Kidney (tissue), 14 donors: ENCODE data around the gene PDE10A. TPM values are rescaled to one million over a fixed set of nuclear protein-coding genes. Genes with fewer than 3 reads are reported as not detected.
A peak's percentile ranks its signal among the peaks of the same experiment; 100 is the strongest.

Experiments used
- DNase-seq, 5 donors: peaks; one replicate each; pipeline ENCODE4 v3.0.0-alpha.2; 2013 to 2020
- FAIRE-seq: peaks from 2 replicates; lab custom pipeline; 2012; peaks lifted over from hg19 to GRCh38; lab: Jason Lieb, UNC
- H3K27ac ChIP-seq, 2 donors: one replicate each; pipeline ENCODE4 v1.7.0; 2013; ENCODE audit warnings: low read depth in 2 of 2, low read length in 2 of 2, inconsistent platforms in 1 of 2
- H3K27me3 ChIP-seq: one replicate; pipeline ENCODE4 v1.7.1; 2013; ENCODE audit warnings: low read length, inconsistent platforms; ENCODE audit not compliant: control insufficient read depth, insufficient read depth
- H3K36me3 ChIP-seq, 3 donors: one replicate each; pipeline versions ENCODE4 v1.7.0 to v1.7.1; 2013; ENCODE audit warnings: low read length in 3 of 3, control low read depth in 1 of 3, inconsistent platforms in 1 of 3; ENCODE audit not compliant: insufficient read depth in 3 of 3, control insufficient read depth in 2 of 3
- H3K4me1 ChIP-seq, 3 donors: one replicate each; pipeline versions ENCODE4 v1.7.0 to v1.7.1; 2013; ENCODE audit warnings: low read length in 3 of 3, inconsistent platforms in 1 of 3, low read depth in 1 of 3; ENCODE audit not compliant: control insufficient read depth in 2 of 3, insufficient read depth in 2 of 3
- H3K4me3 ChIP-seq, 3 donors: one replicate each; pipeline versions ENCODE4 v1.7.0 to v1.8.1; 2013; ENCODE audit warnings: low read length in 3 of 3, control low read depth in 1 of 3, inconsistent platforms in 1 of 3
- H3K9ac ChIP-seq, 3 donors: one replicate each; pipeline versions ENCODE4 v1.7.0 to v1.7.1; 2013; ENCODE audit warnings: low read length in 3 of 3, control low read depth in 1 of 3, inconsistent platforms in 1 of 3
- H3K9me3 ChIP-seq, 3 donors: one replicate each; pipeline versions ENCODE4 v1.7.0 to v1.7.1; 2013; ENCODE audit warnings: low read length in 3 of 3, control low read depth in 1 of 3, inconsistent platforms in 1 of 3; ENCODE audit not compliant: control insufficient read depth in 2 of 3, insufficient read depth in 1 of 3
- intact Hi-C: fragments of 100-400 bp; cut with DNase I; formaldehyde crosslinking; loops from one replicate; pipeline ENCODE4 v1.11.1; 2022
- polyA plus RNA-seq: library from polyadenylated mRNA; stranded (reverse); fragments of 350-450 nt; fragmentation: Illumina TruSeq; extraction: RNeasy Lipid Tissue Mini Kit (QIAGEN cat#74804); gene quantifications from one replicate; pipeline ENCODE4 v1.2.3, GENCODE V29; 2014; ENCODE audit warnings: low read depth, low replicate concordance; ENCODE audit not compliant: insufficient read depth
- total RNA-seq: library from RNA; stranded (reverse); fragmentation: NEBNext Ultra II Directional; extraction: Animal tissue kit (Norgen Biotek cat#: 25700); gene quantifications from one replicate; pipeline ENCODE4 v1.2.1, GENCODE V29; 2021
- TF ChIP-seq, protein P1 (sequence below): IDR thresholded peaks from 3 replicates; pipeline ENCODE4 v1.5.1; 2012; ENCODE audit warnings: mild to moderate bottlenecking, moderate library complexity, borderline replicate concordance; ENCODE audit not compliant: insufficient read depth; ENCODE audit errors: extremely low read depth
- donor health status: control.
- donor health status: control.
- donor health status: control.
- donor health status: control.
- donor health status: control.
- donor health status: DM: yes; HTN: yes; CAD: no.
- donor health status: Normal renal cell carcinoma (clear cell type).

The PDE10A gene
- total and polyA plus RNA-seq, 2 donors from 2014 or later = 4.8 to 23.1 TPM

DNA sequence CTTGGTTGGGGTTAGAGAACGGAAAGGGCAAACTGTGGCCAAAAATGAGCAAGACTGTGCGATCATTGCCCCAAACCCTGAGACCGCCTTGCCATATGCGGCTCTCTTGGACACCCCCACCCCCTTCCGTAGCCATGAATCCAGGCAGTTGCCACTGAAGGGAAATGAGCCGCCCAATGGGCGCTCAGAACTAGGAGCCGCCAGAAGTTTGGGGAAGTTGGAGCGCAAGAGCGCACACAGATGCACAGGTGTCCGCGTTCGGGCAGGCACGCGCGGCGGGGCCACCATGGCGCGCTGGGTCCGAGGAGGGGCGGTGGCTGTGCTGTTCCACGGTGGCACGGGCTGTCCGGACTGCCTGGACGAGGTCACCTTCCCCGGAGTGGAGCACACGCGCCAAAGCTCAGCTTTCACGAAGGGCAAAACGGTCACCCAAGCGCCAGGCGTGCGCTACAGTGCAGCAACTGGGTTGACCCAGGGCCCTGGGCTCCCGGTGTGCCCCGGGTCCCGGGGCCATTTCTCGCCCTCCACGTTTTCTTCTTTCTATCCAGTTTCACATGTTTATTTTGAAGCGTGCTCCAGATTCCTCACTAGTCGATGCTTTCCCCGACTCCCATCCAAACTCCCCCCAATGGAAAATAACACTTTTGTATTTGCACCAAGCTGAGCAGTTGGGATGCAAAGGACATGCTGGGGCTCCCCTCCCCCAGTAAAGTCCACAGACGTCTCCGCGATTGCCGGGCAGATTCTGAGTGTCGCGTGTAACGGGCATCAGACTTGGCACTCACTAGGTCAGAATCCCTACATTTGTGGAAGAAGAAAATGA is 906 bp upstream of the PDE10A start:
- FAIRE-seq = no peak
- H3K4me1 ChIP-seq = peaks cover 0 to 12% (median 0%) of the 10 kb centered on the region in 3 donors
- H3K36me3 ChIP-seq = no peaks in the 10 kb centered on the region
- H3K9me3 ChIP-seq = no peaks in the 10 kb centered on the region
- intact Hi-C loops = no loop called here
- H3K27me3 ChIP-seq = peaks cover 22% of the 10 kb centered on the region
- H3K4me3 ChIP-seq = peak overlapping the region; percentile 51 to 86 (median 79)
- H3K9ac ChIP-seq = peak overlapping the region; percentile 6 to 67 (median 60)
- TF ChIP-seq, protein P1, sequence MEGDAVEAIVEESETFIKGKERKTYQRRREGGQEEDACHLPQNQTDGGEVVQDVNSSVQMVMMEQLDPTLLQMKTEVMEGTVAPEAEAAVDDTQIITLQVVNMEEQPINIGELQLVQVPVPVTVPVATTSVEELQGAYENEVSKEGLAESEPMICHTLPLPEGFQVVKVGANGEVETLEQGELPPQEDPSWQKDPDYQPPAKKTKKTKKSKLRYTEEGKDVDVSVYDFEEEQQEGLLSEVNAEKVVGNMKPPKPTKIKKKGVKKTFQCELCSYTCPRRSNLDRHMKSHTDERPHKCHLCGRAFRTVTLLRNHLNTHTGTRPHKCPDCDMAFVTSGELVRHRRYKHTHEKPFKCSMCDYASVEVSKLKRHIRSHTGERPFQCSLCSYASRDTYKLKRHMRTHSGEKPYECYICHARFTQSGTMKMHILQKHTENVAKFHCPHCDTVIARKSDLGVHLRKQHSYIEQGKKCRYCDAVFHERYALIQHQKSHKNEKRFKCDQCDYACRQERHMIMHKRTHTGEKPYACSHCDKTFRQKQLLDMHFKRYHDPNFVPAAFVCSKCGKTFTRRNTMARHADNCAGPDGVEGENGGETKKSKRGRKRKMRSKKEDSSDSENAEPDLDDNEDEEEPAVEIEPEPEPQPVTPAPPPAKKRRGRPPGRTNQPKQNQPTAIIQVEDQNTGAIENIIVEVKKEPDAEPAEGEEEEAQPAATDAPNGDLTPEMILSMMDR = no peak
- peak overlapping the region; percentile 67 to 77 for H3K27ac ChIP-seq
- DNase-seq = peak in 2 of 5 donors; percentile 51 to 67

DNA sequence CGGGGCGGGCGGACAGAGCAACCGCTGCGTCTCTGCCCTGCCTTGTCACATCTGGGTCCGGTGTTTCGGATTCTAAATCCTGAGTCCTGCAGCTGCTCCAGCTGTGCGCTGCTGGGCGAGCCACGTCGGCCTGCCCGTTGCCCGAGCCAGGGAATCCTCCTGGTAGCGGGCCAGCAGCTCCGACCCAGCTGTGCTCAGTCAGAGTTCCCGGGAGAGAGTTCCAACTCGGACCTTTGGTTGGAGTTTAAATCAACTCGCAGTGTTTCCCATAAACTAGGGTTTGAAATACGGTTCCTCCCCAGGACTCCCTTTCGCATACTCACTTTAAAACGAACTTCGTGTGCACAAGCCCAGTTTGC is 315 bp upstream of the PDE10A start:
- peak overlapping the region; percentile 51 to 86 (median 79) for H3K4me3 ChIP-seq
- H3K9me3 ChIP-seq = no peaks in the 10 kb centered on the region
- H3K4me1 ChIP-seq = peaks cover 0 to 12% (median 0%) of the 10 kb centered on the region in 3 donors
- H3K36me3 ChIP-seq = no peaks in the 10 kb centered on the region
- H3K27ac ChIP-seq = peak overlapping the region; percentile 67 to 77
- intact Hi-C loops = no loop called here
- DNase-seq = peak; percentile 68 to 80 (median 76)
- H3K27me3 ChIP-seq = peaks cover 22% of the 10 kb centered on the region
- TF ChIP-seq, protein P1 = no peak
- peak overlapping the region; percentile 6 to 67 (median 60) for H3K9ac ChIP-seq
- FAIRE-seq = no peak

DNA sequence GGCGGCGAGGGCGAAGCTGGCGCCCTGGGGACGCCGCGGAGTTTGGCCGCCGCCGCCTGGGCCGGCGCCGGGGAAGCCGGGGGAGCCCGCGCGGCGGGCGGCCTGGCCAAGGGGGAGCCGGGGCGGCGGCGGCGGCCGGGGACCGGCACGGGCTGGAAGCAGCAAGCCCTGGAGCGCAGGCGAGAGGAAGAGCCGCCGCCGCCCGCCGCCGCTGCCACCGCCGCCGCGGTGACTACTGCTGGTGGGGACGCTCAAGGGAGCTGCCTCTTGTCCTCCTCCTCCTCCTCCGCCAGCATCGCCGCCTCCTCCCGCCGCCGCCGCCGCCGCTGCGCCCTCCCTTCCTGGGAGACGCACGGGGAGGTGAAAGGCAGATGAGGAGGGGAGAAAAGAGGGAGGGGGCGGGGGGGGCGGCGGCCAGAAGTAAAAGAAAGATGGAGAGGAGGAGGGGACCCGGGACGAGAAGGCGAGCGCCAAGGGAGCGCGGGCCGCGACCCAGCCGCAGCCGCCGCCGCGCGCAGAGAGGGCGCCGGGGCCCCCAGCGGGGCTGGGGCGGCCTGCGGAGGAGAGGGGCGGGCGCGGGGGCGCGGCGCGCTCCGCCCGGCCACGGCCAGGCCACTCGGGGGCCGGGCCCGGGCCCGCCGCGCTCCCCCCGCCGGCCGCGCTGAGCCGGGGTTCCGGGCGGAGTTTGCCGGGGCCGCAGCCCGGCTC is 846 bp downstream of the PDE10A start:
- peaks cover 17% of the 10 kb centered on the region for H3K27me3 ChIP-seq
- no peaks in the 10 kb centered on the region for H3K9me3 ChIP-seq
- FAIRE-seq (no peak), DNase-seq (peak; percentile 61 to 90 (median 82))
- peaks cover 0 to 12% (median 0%) of the 10 kb centered on the region in 3 donors for H3K4me1 ChIP-seq
- H3K4me3 ChIP-seq = peak overlapping the region; percentile 52 to 74 (median 60)
- no peaks in the 10 kb centered on the region for H3K36me3 ChIP-seq
- peak overlapping the region; percentile 75 to 79 for H3K27ac ChIP-seq
- intact Hi-C loops = no loop called here
- peak overlapping the region in 2 of 3 donors; percentile 10 to 75 for H3K9ac ChIP-seq
- TF ChIP-seq, protein P1 = no peak
